BLaER1 (cell line): ENCODE results near the gene EXOSC7.
A peak's percentile ranks its signal among the peaks of the same experiment; 100 is the strongest.
"Not testable (repeated sequence)": the region's sequence is repeated elsewhere in the genome, so short reads cannot be mapped to it uniquely, and the experiment has no call there.

ENCODE experiments used
- H3K27ac ChIP-seq: shearing (Covaris generic); formaldehyde crosslinking; 2 replicates; pipeline ENCODE4 v1.8.1; 2022
- H3K27me3 ChIP-seq: shearing (Covaris generic); formaldehyde crosslinking; 2 replicates; pipeline ENCODE4 v1.8.1; 2022
- H3K36me3 ChIP-seq: shearing (Covaris generic); formaldehyde crosslinking; 2 replicates; pipeline ENCODE4 v1.8.1; 2022
- H3K4me1 ChIP-seq: shearing (Covaris generic); formaldehyde crosslinking; 2 replicates; pipeline ENCODE4 v1.8.1; 2022
- H3K4me2 ChIP-seq: shearing (Covaris generic); formaldehyde crosslinking; 2 replicates; pipeline ENCODE4 v1.8.1; 2022
- H3K4me3 ChIP-seq: shearing (Covaris generic); formaldehyde crosslinking; 2 replicates; pipeline ENCODE4 v1.8.1; 2022
- H3K9ac ChIP-seq: shearing (Covaris generic); formaldehyde crosslinking; 2 replicates; pipeline ENCODE4 v1.8.1; 2022
- H3K9me3 ChIP-seq: shearing (Covaris generic); formaldehyde crosslinking; 2 replicates; pipeline ENCODE4 v1.8.1; 2022
- H4K20me1 ChIP-seq: shearing (Covaris generic); formaldehyde crosslinking; 2 replicates; pipeline ENCODE4 v1.8.1; 2022
- Cebpa-rat ChIP-seq: shearing (Covaris generic); IDR thresholded peaks from 2 replicates; pipeline ENCODE4 v1.8.1; 2022

The EXOSC7 gene

GRCh38 chr3:44942202-44942921 lies 33.7 kb upstream of the EXOSC7 start:
- Histone ChIP-seq H3K27ac (no peak overlapping the region), H3K4me2 (no peak overlapping the region), H4K20me1 (peaks cover 33% of the 10 kb centered on the region), H3K36me3 (peaks cover 94% of the 10 kb centered on the region), H3K27me3 (no peaks in the 10 kb centered on the region), H3K9ac (no peak overlapping the region), H3K9me3 (no peaks in the 10 kb centered on the region), H3K4me3 (no peak overlapping the region), H3K4me1 (0 out of 2 replicates have a peak, but pooled peaks cover 7% of the 10 kb centered on the region)
- no peak for TF ChIP-seq Cebpa-rat

GRCh38 chr3:44948239-44948638 lies 27.8 kb upstream of the EXOSC7 start:
- peaks cover 83% of the 10 kb centered on the region for H4K20me1 ChIP-seq
- no peaks in the 10 kb centered on the region for H3K9me3 ChIP-seq
- H3K4me1 ChIP-seq, result peaks cover 29% of the 10 kb centered on the region
- H3K4me2 ChIP-seq, result no peak overlapping the region
- H3K27me3 ChIP-seq, result no peaks in the 10 kb centered on the region
- no peak overlapping the region for H3K4me3 ChIP-seq
- peaks cover 60% of the 10 kb centered on the region for H3K36me3 ChIP-seq
- H3K27ac ChIP-seq, result no peak overlapping the region
- H3K9ac ChIP-seq, result no peak overlapping the region
- TF ChIP-seq Cebpa-rat, result no peak

GRCh38 chr3:44949770-44950169 lies 26.3 kb upstream of the EXOSC7 start:
- not testable (repeated sequence) for H3K4me3 ChIP-seq, H3K9me3 ChIP-seq, H3K27me3 ChIP-seq, H3K27ac ChIP-seq, H3K9ac ChIP-seq
- H3K4me2 ChIP-seq, result peak overlapping the region; percentile 68
- H3K4me1 ChIP-seq, result peaks cover 34% of the 10 kb centered on the region
- peaks cover 55% of the 10 kb centered on the region for H3K36me3 ChIP-seq
- H4K20me1 ChIP-seq, result peaks cover 87% of the 10 kb centered on the region

- Histone ChIP-seq H3K27me3 (no peaks in the 10 kb centered on the region), H3K27ac (no peak overlapping the region), H3K9ac (no peak overlapping the region), H3K4me1 (peaks cover 39% of the 10 kb centered on the region), H3K4me3 (no peak overlapping the region), H3K9me3 (no peaks in the 10 kb centered on the region), H3K4me2 (peak overlapping the region; percentile 68), H4K20me1 (peaks cover 91% of the 10 kb centered on the region), H3K36me3 (peaks cover 50% of the 10 kb centered on the region)
- TF ChIP-seq Cebpa-rat, result no peak
These were observed 25.7 kb upstream of the EXOSC7 start for GRCh38 chr3:44950275-44950734.

DNA sequence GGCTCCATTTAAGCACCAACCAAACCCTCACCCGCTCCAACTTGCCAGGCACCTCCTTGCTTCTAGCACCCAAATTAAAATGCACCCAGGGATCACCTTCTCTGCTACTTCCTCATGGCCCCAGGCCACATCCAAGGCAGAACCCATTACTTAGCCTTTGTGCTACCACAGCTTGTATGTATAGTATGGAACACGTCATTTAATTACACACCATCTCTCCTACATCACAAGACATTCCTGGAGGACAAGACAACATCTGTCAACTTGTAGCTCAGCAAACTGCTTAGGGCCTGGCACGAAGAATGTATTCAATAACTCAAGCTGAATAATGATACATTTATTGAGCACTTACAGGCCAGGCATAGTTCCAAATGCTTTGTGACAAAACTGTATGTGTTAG lies 23.4 kb upstream of the EXOSC7 start:
- H3K4me3 ChIP-seq, result no peak overlapping the region
- H3K27me3 ChIP-seq, result no peaks in the 10 kb centered on the region
- H3K36me3 ChIP-seq, result peaks cover 54% of the 10 kb centered on the region
- H3K4me1 ChIP-seq, result peaks cover 48% of the 10 kb centered on the region
- H4K20me1 ChIP-seq, result peaks cover 96% of the 10 kb centered on the region
- H3K9ac ChIP-seq, result no peak overlapping the region
- TF ChIP-seq Cebpa-rat, result no peak
- no peak overlapping the region for H3K27ac ChIP-seq
- H3K9me3 ChIP-seq, result no peaks in the 10 kb centered on the region
- no peak overlapping the region for H3K4me2 ChIP-seq

DNA sequence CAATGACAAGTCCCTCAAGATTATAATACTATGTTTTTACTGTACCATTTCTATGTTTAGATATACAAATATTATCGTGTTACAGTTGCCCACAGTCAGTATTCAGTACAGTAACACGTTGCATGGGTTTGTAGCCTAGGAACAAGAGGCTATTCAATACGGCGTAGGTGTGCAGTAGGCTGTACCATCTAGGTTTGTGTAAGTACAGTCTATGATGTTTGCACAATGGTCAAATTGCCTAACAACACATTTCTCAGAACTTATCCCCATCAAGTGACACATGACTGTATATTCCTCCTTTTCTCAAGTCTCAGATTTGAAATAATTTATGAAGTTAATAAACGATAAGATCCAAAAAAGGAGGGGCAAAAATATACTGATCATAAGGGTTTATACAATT lies 21.7 kb upstream of the EXOSC7 start:
- Histone ChIP-seq H4K20me1 (peaks cover 94% of the 10 kb centered on the region), H3K4me1 (peaks cover 47% of the 10 kb centered on the region), H3K9me3 (no peaks in the 10 kb centered on the region), H3K27ac (no peak overlapping the region), H3K36me3 (peaks cover 60% of the 10 kb centered on the region), H3K9ac (no peak overlapping the region), H3K27me3 (no peaks in the 10 kb centered on the region), H3K4me3 (no peak overlapping the region), H3K4me2 (no peak overlapping the region)
- TF ChIP-seq Cebpa-rat, result no peak

DNA sequence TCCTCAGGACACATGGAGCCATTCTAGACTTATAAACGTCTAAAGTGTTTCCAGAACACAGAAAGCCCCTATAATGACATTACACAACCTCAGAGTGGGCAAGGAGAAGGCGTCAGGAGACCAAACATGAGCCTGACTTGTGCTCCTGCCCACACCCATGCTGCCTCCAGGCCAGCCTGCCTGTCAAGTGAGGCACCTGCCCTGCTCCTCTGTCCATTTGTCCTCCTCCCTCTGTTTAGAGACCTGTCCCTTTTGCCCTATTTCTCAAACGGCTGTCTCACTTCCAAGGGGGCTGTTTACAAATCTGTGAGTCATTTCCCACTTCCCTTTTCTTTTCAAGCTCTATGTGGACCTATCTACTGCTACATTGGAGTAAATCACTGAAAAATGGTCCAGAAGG lies 21.1 kb upstream of the EXOSC7 start:
- Histone ChIP-seq H4K20me1 (peaks cover 94% of the 10 kb centered on the region), H3K4me2 (no peak overlapping the region), H3K9ac (no peak overlapping the region), H3K36me3 (peaks cover 63% of the 10 kb centered on the region), H3K27me3 (no peaks in the 10 kb centered on the region), H3K9me3 (no peaks in the 10 kb centered on the region), H3K4me1 (peaks cover 40% of the 10 kb centered on the region), H3K27ac (no peak overlapping the region), H3K4me3 (no peak overlapping the region)
- TF ChIP-seq Cebpa-rat, result no peak

DNA sequence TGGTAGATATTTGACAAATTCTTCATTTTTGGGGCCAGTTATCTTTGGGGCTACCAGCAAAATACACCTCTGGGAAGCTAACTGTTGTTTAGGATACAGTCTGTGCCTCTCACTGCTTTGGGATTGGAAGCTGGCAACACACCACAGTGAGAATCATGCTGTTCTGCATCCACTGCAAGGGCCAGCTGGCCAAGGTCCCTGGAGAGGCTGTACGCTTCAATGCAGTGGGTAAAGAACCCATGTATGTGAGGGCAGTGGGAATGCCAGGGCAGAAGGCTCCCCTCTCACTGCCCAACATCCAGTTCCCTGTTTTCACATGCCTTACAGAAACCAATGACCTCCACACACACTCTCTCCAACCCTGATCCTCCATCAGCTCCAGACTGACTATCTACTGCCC lies 20.1 kb upstream of the EXOSC7 start:
- no peak overlapping the region for H3K4me3 ChIP-seq

GRCh38 chr3:44957986-44958385 lies 18.1 kb upstream of the EXOSC7 start:
- Histone ChIP-seq H3K9ac (no peak overlapping the region), H4K20me1 (peaks cover 91% of the 10 kb centered on the region), H3K27ac (no peak overlapping the region), H3K36me3 (peaks cover 58% of the 10 kb centered on the region), H3K4me1 (peaks cover 33% of the 10 kb centered on the region), H3K27me3 (no peaks in the 10 kb centered on the region), H3K9me3 (no peaks in the 10 kb centered on the region), H3K4me3 (no peak overlapping the region), H3K4me2 (no peak overlapping the region)
- TF ChIP-seq Cebpa-rat, result no peak

More for the DNA sequence above, 20.1 kb upstream of the EXOSC7 start:
- Histone ChIP-seq H3K4me2 (no peak overlapping the region), H3K9me3 (no peaks in the 10 kb centered on the region), H3K9ac (no peak overlapping the region), H3K27me3 (no peaks in the 10 kb centered on the region), H3K4me1 (peaks cover 31% of the 10 kb centered on the region), H4K20me1 (peaks cover 94% of the 10 kb centered on the region), H3K36me3 (peaks cover 63% of the 10 kb centered on the region), H3K27ac (no peak overlapping the region)
- TF ChIP-seq Cebpa-rat, result no peak

DNA sequence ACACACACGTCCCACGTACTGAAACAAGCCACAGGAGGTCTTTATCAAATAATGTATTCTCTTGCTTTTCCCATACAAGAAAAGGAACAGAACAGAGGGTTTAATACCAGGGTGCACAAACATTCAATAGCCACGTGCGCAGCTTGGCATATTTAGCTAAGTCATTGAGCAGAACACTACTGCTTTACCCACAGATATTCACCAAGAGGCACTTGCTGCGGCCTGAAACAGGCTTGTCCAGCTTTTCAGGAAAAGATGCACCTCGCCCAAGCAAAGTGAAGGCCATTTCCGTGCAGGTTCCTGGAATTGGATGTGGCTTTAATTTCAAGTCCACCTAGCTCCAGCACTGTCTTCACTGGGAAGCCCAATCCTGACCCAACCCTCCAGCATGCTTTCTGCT lies 17.7 kb upstream of the EXOSC7 start:
- H3K4me2 ChIP-seq, result no peak overlapping the region
- H3K27ac ChIP-seq, result no peak overlapping the region
- H3K4me1 ChIP-seq, result peaks cover 37% of the 10 kb centered on the region
- no peak for TF ChIP-seq Cebpa-rat
- no peaks in the 10 kb centered on the region for H3K27me3 ChIP-seq
- H3K36me3 ChIP-seq, result peaks cover 54% of the 10 kb centered on the region
- no peak overlapping the region for H3K9ac ChIP-seq
- H3K4me3 ChIP-seq, result no peak overlapping the region
- H3K9me3 ChIP-seq, result no peaks in the 10 kb centered on the region
- H4K20me1 ChIP-seq, result peaks cover 91% of the 10 kb centered on the region
